Fibroblast of mammary gland (primary cell): Measurements from ENCODE around the gene IL17RD.
A peak's percentile ranks its signal among the peaks of the same experiment; 100 is the strongest.

Experiments used
- DNase-seq: peaks from one replicate; pipeline ENCODE4 v3.0.0-alpha.2; 2010; ENCODE audit warnings: low read depth
- H3K4me3 ChIP-seq: 2 replicates; pipeline ENCODE4 v1.5.1; 2011; ENCODE audit warnings: low read depth, mild to moderate bottlenecking, low read length, moderate library complexity; ENCODE audit not compliant: control insufficient read depth
- CTCF ChIP-seq: conservative IDR thresholded peaks from 2 replicates; pipeline ENCODE4 v1.5.1; 2011; ENCODE audit warnings: low read depth, low read length, inconsistent platforms; ENCODE audit not compliant: control insufficient read depth, insufficient read depth

The IL17RD gene

GRCh38 chr3:57168151-57168550 lies 3.0 kb upstream of the IL17RD start:
- DNase-seq = no peak
- no peak overlapping the region for H3K4me3 ChIP-seq
- no peak for TF ChIP-seq CTCF

GRCh38 chr3:57166660-57167059 lies 1.5 kb upstream of the IL17RD start:
- DNase-seq = no peak
- no peak overlapping the region for H3K4me3 ChIP-seq
- TF ChIP-seq CTCF = no peak

- DNase-seq = no peak
- no peak overlapping the region for H3K4me3 ChIP-seq
- no peak for TF ChIP-seq CTCF
These were observed 488 bp upstream of the IL17RD start for GRCh38 chr3:57165641-57166040.

GRCh38 chr3:57164217-57164656 lies 916 bp downstream of the IL17RD start:
- TF ChIP-seq CTCF = no peak
- peak overlapping the region; percentile 50 for H3K4me3 ChIP-seq
- peak; percentile 43 for DNase-seq

- peak overlapping the region; percentile 50 for H3K4me3 ChIP-seq
- no peak for TF ChIP-seq CTCF
- DNase-seq = peak; percentile 50
These were observed 1.4 kb downstream of the IL17RD start for GRCh38 chr3:57163751-57164150.

- TF ChIP-seq CTCF = no peak
- no peak for DNase-seq
- H3K4me3 ChIP-seq = no peak overlapping the region
These were observed 3.2 kb downstream of the IL17RD start for GRCh38 chr3:57161915-57162314.

- DNase-seq = peak; percentile 72
- no peak for TF ChIP-seq CTCF
- H3K4me3 ChIP-seq = no peak overlapping the region
These were observed 4.2 kb downstream of the IL17RD start for GRCh38 chr3:57160765-57161538.
